ENCODE results near the gene TAF3.

TAF3 gene

DNA sequence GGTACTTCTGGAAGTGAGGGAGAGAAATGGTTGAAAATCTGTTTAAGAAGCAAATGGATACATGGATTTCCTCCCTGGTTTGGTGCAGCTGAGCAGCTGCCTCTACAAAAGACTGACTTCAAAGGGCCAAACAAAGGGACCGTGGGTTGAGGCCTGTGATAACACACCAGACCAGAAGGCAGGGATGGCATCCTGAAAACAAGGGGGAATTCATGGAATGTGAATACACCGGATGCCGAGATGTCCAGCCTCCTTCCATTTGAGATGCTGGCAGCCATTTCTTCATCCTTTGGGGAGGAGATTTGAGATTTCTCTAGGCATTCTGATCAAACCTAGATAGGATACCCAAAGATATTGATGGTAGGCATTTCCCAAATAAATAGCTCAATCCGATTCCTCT, 36.9 kb downstream of the TAF3 start:
- no peaks in the 10 kb centered on the region for H3K27me3 ChIP-seq (ENCODE audit: insufficient read depth, low read length)
- no peak overlapping the region; the same call in 1 of the 2 replicates for H3K9ac ChIP-seq (ENCODE audit: low read depth, low read length)
- no peak overlapping the region for H3K4me3 ChIP-seq (ENCODE audit: low read length)
- peaks cover 19% of the 10 kb centered on the region for H3K4me1 ChIP-seq (ENCODE audit: insufficient read depth, low read length)
- no peaks in the 10 kb centered on the region for H3K9me3 ChIP-seq (ENCODE audit: insufficient read depth, low read depth, low read length)
- no peaks in the 10 kb centered on the region for H3K36me3 ChIP-seq (ENCODE audit: insufficient read depth, low read depth, low read length)
- H3K27ac ChIP-seq (ENCODE audit: low read length): no peak overlapping the region

DNA sequence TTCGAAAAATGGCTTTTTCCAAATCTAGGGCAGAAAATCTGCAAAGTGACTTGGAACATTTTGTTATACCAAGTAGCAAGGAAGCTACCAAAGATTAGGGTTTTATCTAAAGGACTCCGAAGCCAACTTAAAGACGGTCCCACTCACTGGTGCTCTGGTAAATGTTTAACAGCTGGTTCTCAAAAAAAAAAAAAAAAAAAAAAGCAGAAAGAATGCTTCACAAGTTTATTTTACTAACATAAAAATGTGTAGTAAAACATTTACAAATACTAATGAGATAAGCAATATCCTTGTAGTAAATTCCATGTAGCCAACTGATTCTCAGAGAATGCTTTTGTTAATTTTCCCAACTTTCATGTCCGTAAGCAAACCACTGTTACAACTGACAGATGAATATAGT, 38.4 kb downstream of the TAF3 start:
- Histone ChIP-seq H3K4me3 (ENCODE audit: low read length) (no peak overlapping the region), H3K27ac (ENCODE audit: low read length) (no peak overlapping the region)

DNA sequence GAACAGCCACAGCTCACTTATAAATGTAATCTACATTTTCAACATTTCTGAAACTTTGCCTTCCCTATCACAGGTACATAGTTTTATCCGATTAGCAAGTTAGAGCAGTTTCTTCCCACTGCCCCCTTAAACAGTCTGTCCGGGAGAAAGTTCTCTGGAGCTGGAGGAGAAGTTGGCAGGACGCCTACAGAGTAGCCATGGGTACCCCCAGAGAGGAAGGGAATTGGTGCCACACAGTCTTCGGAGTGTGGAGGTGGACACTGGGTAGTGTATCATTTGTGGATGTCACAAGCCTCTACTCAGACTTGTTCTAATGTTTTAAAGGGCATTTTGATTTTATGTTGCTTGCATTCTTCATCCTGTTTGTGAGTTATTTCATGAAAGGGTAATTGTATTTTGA, 39.0 kb downstream of the TAF3 start:
- peaks cover 19% of the 10 kb centered on the region for H3K4me1 ChIP-seq (ENCODE audit: insufficient read depth, low read length)
- H3K27ac ChIP-seq (ENCODE audit: low read length): no peak overlapping the region
- H3K36me3 ChIP-seq (ENCODE audit: insufficient read depth, low read depth, low read length): 0 out of 2 replicates have a peak, but pooled peaks cover 6% of the 10 kb centered on the region
- no peaks in the 10 kb centered on the region for H3K27me3 ChIP-seq (ENCODE audit: insufficient read depth, low read length)
- no peak overlapping the region for H3K4me3 ChIP-seq (ENCODE audit: low read length)
- no peak overlapping the region for H3K9ac ChIP-seq (ENCODE audit: low read depth, low read length)
- peaks cover 13% of the 10 kb centered on the region for H3K9me3 ChIP-seq (ENCODE audit: insufficient read depth, low read depth, low read length)

More for the DNA sequence above, 38.4 kb downstream of the TAF3 start:
- H3K36me3 ChIP-seq (ENCODE audit: insufficient read depth, low read depth, low read length): 0 out of 2 replicates have a peak, but pooled peaks cover 1% of the 10 kb centered on the region
- H3K9me3 ChIP-seq (ENCODE audit: insufficient read depth, low read depth, low read length): peaks cover 7% of the 10 kb centered on the region
- peaks cover 19% of the 10 kb centered on the region for H3K4me1 ChIP-seq (ENCODE audit: insufficient read depth, low read length)
- H3K9ac ChIP-seq (ENCODE audit: low read depth, low read length): no peak overlapping the region
- H3K27me3 ChIP-seq (ENCODE audit: insufficient read depth, low read length): no peaks in the 10 kb centered on the region

DNA sequence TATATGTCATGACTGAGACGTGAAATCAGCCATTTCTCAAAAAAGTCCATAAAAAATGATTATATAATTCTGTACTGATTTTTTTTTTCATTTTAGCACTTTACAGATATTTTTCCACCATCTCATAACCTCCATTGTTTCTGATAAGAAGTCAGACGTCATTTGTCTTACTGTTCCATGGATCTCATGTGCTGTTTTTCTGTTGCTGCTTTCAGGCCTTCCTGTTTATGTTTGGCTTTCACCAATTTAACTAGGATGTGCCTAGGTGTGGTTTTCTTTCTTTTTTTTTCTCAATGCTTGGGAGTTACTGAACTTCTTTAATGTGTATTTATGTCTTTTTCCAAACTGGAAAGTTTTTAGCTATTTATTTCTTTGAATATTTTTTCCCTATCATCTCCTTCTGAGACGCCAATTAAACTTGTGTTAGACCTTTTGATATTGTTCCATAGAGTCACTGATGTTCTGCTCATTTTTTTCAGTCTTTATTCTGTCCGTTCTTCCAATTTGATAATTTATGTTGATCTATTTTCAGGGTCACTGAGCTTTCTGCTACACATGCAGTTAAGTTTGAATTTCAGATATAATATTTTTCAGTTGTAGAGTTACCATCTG, 43.3 kb downstream of the TAF3 start:
- no peak overlapping the region for H3K27ac ChIP-seq (ENCODE audit: low read length)
- no peak overlapping the region for H3K9ac ChIP-seq (ENCODE audit: low read depth, low read length)

DNA sequence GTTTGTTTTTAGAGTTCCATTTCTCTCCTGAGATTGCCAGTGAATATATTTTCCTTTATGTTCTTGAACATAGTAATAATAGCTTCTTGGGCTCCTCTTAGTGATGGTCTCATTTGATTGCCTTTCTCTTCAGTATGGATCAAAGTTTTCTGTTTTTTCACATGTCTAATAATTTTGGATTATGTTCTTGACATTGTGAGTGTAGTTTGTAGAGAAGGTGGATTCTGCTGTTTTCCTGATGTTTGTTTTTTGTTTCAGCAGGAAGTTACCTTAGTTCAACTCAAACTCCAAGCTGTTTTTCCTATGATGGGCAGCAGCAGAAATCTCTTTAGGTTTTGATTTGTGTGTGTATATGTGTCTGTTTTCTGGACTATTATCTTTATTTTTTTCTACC, 43.8 kb downstream of the TAF3 start:
- H3K27ac ChIP-seq (ENCODE audit: low read length): no peak overlapping the region
- H3K4me3 ChIP-seq (ENCODE audit: low read length): no peak overlapping the region
- H3K9me3 ChIP-seq (ENCODE audit: insufficient read depth, low read depth, low read length): peaks cover 20% of the 10 kb centered on the region
- no peaks in the 10 kb centered on the region for H3K27me3 ChIP-seq (ENCODE audit: insufficient read depth, low read length)
- 0 out of 2 replicates have a peak, but pooled peaks cover 6% of the 10 kb centered on the region for H3K36me3 ChIP-seq (ENCODE audit: insufficient read depth, low read depth, low read length)
- H3K4me1 ChIP-seq (ENCODE audit: insufficient read depth, low read length): no peaks in the 10 kb centered on the region
- H3K9ac ChIP-seq (ENCODE audit: low read depth, low read length): no peak overlapping the region

More for the DNA sequence above, 43.3 kb downstream of the TAF3 start:
- no peaks in the 10 kb centered on the region for H3K27me3 ChIP-seq (ENCODE audit: insufficient read depth, low read length)
- peaks cover 20% of the 10 kb centered on the region for H3K9me3 ChIP-seq (ENCODE audit: insufficient read depth, low read depth, low read length)
- H3K4me3 ChIP-seq (ENCODE audit: low read length): no peak overlapping the region
- H3K4me1 ChIP-seq (ENCODE audit: insufficient read depth, low read length): no peaks in the 10 kb centered on the region
- 0 out of 2 replicates have a peak, but pooled peaks cover 6% of the 10 kb centered on the region for H3K36me3 ChIP-seq (ENCODE audit: insufficient read depth, low read depth, low read length)

DNA sequence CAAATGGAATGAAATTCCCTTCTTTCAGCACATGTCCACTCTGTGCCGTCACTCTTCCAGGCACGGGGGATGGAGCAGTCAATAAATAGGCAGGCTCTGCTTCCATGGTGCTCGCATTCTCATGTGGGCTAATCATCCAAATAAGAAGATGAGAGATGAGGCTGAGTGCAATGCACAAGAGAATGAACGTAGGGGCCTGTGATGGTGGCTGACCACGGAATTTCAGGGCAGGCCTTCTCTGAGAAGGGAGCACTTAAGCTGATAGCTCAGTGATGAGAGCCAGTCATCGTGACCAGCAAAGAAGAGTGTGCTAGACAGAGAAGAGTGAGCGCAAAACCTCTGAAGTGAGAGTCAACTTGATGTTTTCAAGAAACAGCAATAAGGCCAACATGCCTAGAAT, 47.9 kb downstream of the TAF3 start:
- Histone ChIP-seq H3K9me3 (ENCODE audit: insufficient read depth, low read depth, low read length) (peaks cover 19% of the 10 kb centered on the region), H3K4me1 (ENCODE audit: insufficient read depth, low read length) (0 out of 2 replicates have a peak, but pooled peaks cover 3% of the 10 kb centered on the region), H3K27me3 (ENCODE audit: insufficient read depth, low read length) (no peaks in the 10 kb centered on the region), H3K9ac (ENCODE audit: low read depth, low read length) (no peak overlapping the region), H3K4me3 (ENCODE audit: low read length) (no peak overlapping the region), H3K36me3 (ENCODE audit: insufficient read depth, low read depth, low read length) (0 out of 2 replicates have a peak, but pooled peaks cover 6% of the 10 kb centered on the region), H3K27ac (ENCODE audit: low read length) (no peak overlapping the region)

DNA sequence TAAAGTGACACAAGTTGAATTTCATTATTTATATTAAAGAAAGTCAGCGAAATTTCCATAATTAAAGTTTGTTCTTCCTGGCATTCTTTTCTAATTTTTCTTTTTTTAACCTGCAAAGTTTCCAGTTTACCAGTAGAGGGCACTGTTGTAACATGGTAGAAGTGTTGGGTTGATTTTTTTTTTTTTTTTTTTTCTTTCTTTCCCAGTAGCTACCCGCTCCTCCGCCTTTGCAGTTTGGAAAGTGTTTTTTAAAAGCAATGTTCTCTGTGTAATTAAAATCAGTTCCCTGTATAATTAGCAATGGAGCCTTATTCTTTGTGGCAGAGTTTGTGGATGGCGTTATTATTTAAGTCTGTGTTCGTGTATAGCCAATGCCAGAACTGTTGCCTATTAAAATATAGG, 53.7 kb downstream of the TAF3 start:
- H3K27ac ChIP-seq (ENCODE audit: low read length): no peak overlapping the region
- H3K36me3 ChIP-seq (ENCODE audit: insufficient read depth, low read depth, low read length): no peaks in the 10 kb centered on the region
- peaks cover 7% of the 10 kb centered on the region for H3K4me1 ChIP-seq (ENCODE audit: insufficient read depth, low read length)
- no peaks in the 10 kb centered on the region for H3K27me3 ChIP-seq (ENCODE audit: insufficient read depth, low read length)
- H3K9me3 ChIP-seq (ENCODE audit: insufficient read depth, low read depth, low read length): no peaks in the 10 kb centered on the region
- H3K9ac ChIP-seq (ENCODE audit: low read depth, low read length): no peak overlapping the region
- no peak overlapping the region for H3K4me3 ChIP-seq (ENCODE audit: low read length)

DNA sequence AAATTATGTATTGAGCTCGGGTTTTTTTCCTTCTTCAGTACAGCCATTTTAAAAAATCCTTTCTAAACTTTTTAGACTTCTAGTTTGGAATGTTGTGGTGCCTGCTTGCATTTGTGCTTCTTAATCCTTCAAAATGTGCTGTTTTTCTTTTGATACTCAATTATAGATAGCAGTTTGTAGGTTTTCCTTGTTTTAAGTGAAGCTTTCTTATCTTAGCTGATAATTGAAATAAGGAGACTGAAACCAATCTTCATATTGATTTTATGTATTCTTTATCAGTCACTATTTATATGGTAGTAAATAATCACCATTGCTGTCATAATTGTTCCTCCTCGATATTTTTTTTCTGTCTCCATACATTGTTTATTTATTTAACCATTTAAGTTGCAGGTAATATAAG, 56.6 kb downstream of the TAF3 start:
- peaks cover 7% of the 10 kb centered on the region for H3K4me1 ChIP-seq (ENCODE audit: insufficient read depth, low read length)
- no peak overlapping the region for H3K4me3 ChIP-seq (ENCODE audit: low read length)
- no peak overlapping the region for H3K27ac ChIP-seq (ENCODE audit: low read length)
- no peak overlapping the region for H3K9ac ChIP-seq (ENCODE audit: low read depth, low read length)
- no peaks in the 10 kb centered on the region for H3K36me3 ChIP-seq (ENCODE audit: insufficient read depth, low read depth, low read length)
- no peaks in the 10 kb centered on the region for H3K27me3 ChIP-seq (ENCODE audit: insufficient read depth, low read length)
- no peaks in the 10 kb centered on the region for H3K9me3 ChIP-seq (ENCODE audit: insufficient read depth, low read depth, low read length)

DNA sequence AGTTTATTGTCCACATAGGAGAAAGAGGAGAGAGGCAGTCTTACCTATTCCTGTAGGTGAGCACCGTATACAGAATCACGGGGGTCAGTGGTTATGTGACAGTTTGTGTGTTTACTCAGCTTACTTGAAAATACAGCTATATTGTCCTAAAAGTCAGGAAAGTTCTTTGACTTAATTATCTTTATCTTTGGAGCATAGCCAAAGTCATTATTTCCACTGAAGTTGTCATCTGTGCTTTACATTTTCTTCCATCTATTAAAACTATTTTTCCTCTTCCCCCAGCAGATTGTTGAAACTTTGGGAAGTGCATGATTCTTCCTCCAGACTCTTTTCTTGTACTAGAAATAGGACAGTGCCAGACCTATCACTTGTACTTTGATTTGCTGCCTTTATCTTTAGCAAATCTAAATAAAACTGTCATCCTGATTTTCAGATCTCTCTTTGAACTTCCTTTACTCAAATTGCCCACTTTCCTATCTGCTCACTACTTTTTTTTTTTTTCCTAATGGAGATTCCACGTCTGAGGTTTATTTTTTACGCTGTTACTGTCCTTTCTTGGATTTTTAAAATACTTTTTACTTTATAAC, 58.3 kb downstream of the TAF3 start:
- Histone ChIP-seq H3K9ac (ENCODE audit: low read depth, low read length) (no peak overlapping the region), H3K9me3 (ENCODE audit: insufficient read depth, low read depth, low read length) (no peaks in the 10 kb centered on the region)

DNA sequence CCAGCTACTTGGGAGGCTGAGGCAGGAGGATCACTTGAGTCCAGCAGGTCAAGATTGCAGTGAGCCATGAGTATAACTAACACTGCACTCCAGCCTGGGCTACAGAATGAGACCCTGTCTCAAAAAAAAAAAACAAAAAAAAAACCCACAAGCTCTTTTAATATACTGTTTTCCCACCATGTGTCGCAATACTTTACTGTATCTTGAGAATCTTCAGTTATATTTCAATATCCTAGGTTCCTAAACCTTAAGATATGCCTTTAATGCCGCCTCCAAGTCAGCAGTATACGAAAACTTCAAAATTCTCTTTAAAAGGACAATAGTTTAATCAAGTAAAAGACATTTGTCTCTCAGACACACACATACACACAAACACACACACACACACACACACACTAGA, 62.8 kb downstream of the TAF3 start:
- no peaks in the 10 kb centered on the region for H3K4me1 ChIP-seq (ENCODE audit: insufficient read depth, low read length)
- no peaks in the 10 kb centered on the region for H3K9me3 ChIP-seq (ENCODE audit: insufficient read depth, low read depth, low read length)
- H3K4me3 ChIP-seq (ENCODE audit: low read length): no peak overlapping the region
- H3K9ac ChIP-seq (ENCODE audit: low read depth, low read length): no peak overlapping the region
- no peak overlapping the region for H3K27ac ChIP-seq (ENCODE audit: low read length)
- H3K27me3 ChIP-seq (ENCODE audit: insufficient read depth, low read length): no peaks in the 10 kb centered on the region
- H3K36me3 ChIP-seq (ENCODE audit: insufficient read depth, low read depth, low read length): no peaks in the 10 kb centered on the region

More for the DNA sequence above, 58.3 kb downstream of the TAF3 start:
- Histone ChIP-seq H3K36me3 (ENCODE audit: insufficient read depth, low read depth, low read length) (no peaks in the 10 kb centered on the region), H3K27me3 (ENCODE audit: insufficient read depth, low read length) (no peaks in the 10 kb centered on the region), H3K27ac (ENCODE audit: low read length) (no peak overlapping the region), H3K4me1 (ENCODE audit: insufficient read depth, low read length) (peaks cover 4% of the 10 kb centered on the region), H3K4me3 (ENCODE audit: low read length) (no peak overlapping the region)

DNA sequence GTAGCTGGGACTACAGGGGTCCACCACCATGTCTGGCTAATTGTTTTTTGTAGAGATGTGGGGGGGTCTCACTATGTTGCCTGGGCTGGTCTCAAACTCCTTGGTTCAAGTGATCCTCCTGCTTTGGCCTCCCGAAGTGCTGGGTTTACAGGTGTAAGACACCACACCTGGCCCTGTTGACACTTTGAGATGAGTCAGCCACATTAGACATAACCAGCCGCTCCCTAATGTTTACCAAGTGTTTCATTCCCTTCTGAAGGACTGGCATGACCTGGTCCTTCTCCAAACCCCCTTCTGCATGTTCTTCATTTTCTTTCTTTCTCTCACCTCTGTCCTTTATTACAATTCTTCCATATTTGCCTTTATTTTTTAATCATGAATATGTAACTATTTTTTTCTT, 67.8 kb downstream of the TAF3 start:
- Histone ChIP-seq H3K4me1 (ENCODE audit: insufficient read depth, low read length) (peaks cover 7% of the 10 kb centered on the region; the same call in 1 of the 2 replicates), H3K4me3 (ENCODE audit: low read length) (no peak overlapping the region), H3K27ac (ENCODE audit: low read length) (no peak overlapping the region)

DNA sequence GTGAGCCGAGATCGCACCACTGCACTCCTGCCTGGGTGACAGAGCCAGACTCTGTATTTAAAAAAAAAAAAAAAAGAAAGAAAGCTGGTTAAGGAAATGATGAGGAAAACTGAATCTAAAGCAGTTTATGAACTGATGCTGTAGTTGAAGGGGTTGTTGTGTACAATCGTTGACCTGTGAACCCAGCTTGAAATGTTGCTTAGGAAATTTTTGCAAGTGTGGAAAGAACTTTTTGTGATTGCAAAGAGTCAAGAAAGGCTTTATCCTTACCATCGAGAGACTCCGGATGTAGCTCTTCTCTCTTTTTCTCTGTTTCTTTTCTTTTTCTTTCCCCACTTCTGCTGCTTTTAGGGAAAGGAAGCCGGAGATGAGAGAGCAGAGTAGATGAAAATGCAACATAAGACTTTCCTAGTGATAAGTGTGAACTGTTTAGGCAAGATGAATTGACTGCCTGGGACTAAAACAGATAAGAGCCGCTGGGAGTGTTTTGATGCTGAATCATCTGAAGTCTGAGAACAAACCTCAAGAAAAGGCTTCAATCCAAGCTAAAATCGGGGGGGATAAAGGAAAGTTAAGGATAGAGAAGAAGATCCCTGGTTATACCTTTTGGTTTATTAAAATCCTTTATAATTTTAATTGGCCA, 69.0 kb downstream of the TAF3 start:
- H3K9ac ChIP-seq (ENCODE audit: low read depth, low read length): peak overlapping the region; percentile 25; the same call in 1 of the 2 replicates
- no peaks in the 10 kb centered on the region for H3K9me3 ChIP-seq (ENCODE audit: insufficient read depth, low read depth, low read length)
- H3K36me3 ChIP-seq (ENCODE audit: insufficient read depth, low read depth, low read length): no peaks in the 10 kb centered on the region
- no peaks in the 10 kb centered on the region for H3K27me3 ChIP-seq (ENCODE audit: insufficient read depth, low read length)
- no peak overlapping the region for H3K4me3 ChIP-seq (ENCODE audit: low read length)
- no peak overlapping the region for H3K27ac ChIP-seq (ENCODE audit: low read length)
- H3K4me1 ChIP-seq (ENCODE audit: insufficient read depth, low read length): peaks cover 7% of the 10 kb centered on the region; the same call in 1 of the 2 replicates

More for the DNA sequence above, 67.8 kb downstream of the TAF3 start:
- H3K9ac ChIP-seq (ENCODE audit: low read depth, low read length): no peak overlapping the region
- no peaks in the 10 kb centered on the region for H3K36me3 ChIP-seq (ENCODE audit: insufficient read depth, low read depth, low read length)
- no peaks in the 10 kb centered on the region for H3K27me3 ChIP-seq (ENCODE audit: insufficient read depth, low read length)
- H3K9me3 ChIP-seq (ENCODE audit: insufficient read depth, low read depth, low read length): no peaks in the 10 kb centered on the region

Measured in iPS-20b (cell line).